KG1 (cell line): ENCODE results near the gene CRTC1.

Experiments used
- DNase-seq: peaks from one replicate; lab custom pipeline; 2025; lab: John Stamatoyannopoulos, UW

Gene CRTC1

GRCh38 chr19:18771328-18772242, 88.1 kb downstream of the CRTC1 start:
- no peak for DNase-seq

DNA sequence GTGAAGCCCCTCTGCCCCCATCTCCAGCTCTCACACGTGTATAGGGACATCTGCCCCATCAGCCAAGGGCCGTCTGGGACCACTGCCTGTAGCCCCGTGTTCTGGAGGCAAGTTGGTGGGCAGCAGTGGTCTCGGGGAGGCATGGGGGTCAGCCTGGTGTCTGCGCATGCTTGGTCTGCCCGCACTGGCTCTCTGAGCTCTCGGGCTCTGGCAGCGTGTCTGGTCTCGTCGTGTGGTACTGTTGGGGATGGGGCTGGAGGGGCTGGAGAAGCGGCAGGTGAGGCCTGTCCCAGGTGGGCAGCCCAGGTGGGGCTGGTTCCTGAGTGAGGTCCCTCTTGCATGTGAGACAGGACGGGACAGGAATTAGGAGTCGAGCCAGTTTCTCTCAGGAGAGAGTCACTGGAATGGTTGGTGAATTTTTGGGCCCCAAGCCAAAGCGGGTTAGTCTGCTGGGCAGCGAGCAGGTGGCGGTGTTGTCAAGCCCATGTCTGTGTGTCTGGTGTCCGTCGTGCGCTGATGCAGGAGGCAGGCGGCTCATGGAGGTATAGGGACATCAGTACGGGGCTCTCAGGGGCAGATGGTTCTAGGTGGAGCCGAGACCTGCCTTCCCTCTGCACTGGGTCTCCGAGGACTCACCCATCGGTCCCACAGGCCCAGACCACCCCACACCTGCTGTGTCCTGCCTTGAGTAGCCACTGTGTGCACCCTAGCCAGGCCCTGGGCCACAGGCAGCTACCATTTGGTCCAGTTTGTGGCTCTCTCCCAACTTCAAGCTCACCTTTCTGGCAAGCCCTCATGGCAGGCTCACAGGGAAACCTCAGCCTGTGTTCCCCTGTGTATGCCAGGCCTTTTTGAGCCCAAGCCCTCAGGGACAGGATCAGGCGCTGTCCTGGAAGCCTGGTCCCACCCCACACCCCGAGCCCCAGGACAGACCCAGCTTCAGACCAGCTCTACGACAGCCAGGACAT, 89.4 kb downstream of the CRTC1 start:
- no peak for DNase-seq

DNA sequence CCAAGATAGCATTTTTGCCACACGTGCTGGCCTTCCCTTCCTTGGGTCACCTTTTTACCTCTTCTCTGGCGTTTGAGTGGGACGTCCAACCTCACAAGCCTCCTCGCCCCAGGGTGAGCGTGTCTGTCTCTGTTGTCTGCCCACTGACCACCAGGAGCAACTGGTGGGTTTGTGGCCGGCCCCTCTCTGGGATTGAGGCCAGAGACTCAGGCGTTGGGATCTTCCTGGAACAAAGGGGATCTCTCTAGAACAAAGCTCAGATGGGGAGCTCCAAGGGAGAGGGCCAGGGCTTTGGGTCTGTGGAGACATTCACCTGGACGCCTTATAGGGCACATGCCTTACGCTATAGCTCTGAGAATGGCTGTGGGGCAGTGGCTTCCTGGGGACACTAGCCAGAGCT, 90.2 kb downstream of the CRTC1 start:
- no peak for DNase-seq

DNA sequence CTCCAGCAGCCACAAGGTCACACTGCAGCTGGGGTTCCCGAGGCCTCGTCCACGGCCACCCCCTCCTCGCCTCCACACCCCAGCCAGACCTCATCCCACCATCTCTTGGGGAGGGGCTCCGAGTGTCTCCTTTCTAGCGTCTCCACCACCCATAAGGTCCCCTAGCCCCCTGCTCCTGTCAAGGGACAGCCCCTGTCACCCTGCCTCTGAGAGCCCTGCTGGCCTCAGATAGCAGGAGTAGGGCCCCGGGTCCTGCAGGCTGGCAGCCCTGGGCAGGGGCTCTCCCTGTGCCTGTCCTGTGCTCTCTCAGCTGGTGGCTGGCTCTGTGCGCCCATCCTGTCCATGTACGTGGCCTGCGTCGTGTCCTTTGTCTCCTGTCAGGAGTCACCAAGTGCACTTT, 90.6 kb downstream of the CRTC1 start:
- no peak for DNase-seq

DNA sequence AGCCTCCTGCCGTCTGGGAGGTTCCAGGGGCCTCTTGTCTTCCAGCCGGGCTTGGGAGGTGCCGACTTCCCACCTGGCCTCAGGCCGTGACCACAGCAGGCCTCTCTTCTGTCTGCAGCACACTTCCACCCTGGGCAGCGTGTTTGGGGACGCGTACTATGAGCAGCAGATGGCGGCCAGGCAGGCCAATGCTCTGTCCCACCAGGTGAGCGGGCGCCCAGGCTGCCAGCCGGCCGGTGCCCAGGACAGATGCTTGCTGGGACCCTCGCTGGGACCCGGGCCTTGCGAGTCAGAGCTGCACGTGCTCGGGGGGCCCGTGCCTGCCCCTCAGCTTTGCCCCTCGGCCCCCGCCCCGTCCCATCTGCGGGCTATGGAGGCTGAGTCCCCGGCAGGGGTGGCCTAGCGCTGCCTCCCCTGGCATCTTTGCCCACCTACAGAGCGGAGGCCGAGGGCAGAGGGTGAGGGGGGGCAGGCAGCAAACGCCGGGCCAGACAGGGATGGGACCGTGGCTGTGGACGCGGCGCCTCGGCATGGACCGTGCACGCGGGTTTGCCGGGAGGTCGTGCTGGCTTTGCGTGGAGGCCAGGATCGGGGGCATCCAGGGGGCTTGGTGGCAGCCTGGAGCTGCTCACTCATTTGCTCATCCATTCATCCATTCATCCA, 91.4 kb downstream of the CRTC1 start:
- DNase-seq = no peak

DNA sequence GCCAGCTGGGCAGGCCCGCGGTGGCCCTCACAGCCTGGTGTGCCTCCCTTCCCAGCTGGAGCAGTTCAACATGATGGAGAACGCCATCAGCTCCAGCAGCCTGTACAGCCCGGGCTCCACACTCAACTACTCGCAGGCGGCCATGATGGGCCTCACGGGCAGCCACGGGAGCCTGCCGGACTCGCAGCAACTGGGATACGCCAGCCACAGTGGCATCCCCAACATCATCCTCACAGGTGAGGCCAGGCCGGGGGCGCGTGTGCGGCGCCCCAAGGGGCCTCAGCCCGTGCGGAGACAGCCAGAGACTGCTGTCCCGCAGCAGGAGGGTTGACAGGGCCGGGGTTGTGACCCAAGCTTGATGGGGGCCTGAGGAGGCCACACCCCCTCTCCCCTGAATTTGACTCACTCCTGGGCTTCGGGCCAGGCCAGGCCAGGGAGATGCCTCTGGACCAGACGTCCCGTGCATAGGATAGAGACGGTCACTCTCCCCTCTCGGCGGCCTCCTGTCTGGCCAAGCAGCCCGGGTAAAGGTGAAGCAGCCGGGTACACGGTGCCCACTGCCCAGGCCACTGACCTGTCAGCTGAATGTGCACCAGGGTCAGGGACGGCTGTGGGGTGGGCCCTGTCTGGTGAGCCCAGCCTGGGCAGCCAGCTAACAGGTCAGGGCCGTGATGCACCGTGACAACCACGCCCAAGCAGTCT, 92.3 kb downstream of the CRTC1 start:
- no peak for DNase-seq

DNA sequence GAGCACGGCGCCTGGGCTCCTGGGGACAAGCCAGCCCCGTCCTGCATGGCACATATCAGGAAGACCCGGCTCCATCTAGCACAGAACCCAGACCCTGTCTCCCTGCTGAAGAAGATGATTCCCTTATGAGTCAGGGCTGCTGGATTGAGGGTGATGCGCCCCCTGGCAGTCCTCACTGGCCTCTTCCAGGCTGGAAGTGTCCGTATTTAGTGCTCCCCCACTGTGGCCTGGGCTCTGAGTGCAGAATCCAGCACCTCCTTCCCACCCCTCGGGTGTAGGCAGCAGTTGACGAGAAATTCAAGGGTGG, 92.8 kb downstream of the CRTC1 start:
- DNase-seq = no peak

GRCh38 chr19:18776736-18777135, 93.3 kb downstream of the CRTC1 start:
- no peak for DNase-seq

DNA sequence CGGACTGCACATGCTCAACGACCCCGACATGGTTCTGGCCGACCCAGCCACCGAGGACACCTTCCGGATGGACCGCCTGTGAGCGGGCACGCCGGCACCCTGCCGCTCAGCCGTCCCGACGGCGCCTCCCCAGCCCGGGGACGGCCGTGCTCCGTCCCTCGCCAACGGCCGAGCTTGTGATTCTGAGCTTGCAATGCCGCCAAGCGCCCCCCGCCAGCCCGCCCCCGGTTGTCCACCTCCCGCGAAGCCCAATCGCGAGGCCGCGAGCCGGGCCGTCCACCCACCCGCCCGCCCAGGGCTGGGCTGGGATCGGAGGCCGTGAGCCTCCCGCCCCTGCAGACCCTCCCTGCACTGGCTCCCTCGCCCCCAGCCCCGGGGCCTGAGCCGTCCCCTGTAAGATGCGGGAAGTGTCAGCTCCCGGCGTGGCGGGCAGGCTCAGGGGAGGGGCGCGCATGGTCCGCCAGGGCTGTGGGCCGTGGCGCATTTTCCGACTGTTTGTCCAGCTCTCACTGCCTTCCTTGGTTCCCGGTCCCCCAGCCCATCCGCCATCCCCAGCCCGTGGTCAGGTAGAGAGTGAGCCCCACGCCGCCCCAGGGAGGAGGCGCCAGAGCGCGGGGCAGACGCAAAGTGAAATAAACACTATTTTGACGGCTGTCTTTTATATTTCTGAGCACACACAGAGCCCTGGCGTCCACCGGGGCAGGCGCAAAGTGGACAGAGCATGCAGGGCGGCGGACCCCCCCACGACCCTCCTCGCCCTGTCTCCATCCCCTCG, 94.0 kb downstream of the CRTC1 start:
- no peak for DNase-seq

- DNase-seq = no peak
Measured at GRCh38 chr19:18778076-18778389, 94.6 kb downstream of the CRTC1 start.

DNA sequence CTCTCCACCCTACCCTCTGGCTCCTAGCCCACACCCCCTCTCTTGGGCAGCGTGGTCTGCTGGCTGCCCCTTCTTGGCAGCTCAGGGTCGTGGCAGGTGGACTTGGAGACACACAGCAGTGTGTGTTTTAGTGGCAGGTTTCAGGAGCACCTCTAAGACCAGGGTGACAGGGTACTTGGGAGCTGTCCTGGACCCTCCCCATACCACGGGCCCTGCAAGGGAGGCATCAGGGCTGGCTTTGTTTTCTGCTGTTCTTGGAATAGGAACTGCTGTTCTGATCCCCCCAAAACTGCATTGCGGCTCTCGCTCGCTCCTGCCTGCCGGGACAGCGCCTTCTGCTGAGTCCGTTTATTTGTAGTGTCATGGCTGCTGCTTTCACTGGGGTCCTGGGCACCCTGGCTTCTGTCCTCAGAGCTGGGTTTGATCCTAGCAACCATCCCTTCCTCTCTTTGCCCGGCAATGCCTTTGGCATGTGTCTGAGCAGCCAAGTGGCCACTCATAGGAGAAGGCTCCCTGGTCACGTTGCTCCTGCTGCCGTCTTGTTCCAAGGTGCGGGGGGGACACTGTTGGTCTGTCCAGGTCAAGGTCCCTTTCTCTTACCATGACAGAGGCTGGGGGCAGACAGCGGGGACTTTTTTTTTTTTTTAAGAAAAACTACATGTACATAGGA, 95.5 kb downstream of the CRTC1 start:
- DNase-seq = no peak

DNA sequence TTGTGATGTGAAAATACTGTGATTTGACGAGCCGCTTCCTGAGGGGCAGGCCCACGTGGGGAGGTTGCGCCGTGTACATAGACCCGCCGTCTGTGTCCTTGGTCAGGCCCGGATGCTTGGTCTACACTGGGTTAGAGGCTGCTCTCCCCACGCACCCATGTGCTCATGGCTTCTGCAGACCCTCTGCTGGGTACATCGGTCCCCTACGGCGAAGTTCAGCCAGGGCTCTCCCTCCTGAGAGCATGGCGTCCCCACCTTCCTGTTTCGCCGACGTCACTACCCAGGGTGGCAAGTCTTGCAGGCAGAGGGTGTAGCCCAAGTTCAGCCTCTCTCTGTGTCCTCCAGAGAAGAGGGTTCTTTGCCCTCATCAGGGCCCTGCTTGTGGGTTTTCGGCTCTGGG, 96.6 kb downstream of the CRTC1 start:
- DNase-seq = no peak

- DNase-seq = no peak
Measured at GRCh38 chr19:18780631-18781030, 97.2 kb downstream of the CRTC1 start.

- no peak for DNase-seq
Measured at GRCh38 chr19:18781047-18781600, 97.6 kb downstream of the CRTC1 start.

DNA sequence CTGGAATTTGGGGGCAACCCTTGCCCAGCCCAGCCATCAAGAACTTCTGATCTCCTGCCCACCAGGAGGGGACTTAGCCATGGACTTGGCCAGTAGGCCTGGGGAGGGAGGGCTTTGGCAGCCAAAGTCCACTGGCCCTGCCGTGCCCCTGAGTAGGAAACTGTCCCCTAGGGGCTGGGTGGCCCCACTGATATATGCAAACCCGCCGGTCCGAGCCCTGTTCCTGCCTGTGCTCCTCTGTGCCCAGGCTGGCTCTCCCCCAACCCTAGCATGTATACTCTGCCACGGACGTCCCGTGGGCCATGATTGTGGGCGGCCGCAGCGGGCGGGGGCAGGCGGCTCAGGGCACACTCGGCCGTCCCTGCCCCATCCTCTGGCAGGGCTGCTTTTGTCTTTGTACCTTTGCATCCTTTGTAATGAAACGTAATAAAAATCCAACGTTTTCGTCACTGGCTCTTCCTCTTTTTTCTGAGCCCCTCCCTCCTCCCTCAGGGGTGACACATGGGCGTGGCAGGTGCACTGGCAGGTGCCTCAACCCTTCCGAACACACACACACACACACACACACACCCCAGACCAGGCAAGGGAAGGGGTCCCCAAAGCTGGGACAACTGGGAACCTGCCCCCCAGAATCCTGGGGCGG, 98.5 kb downstream of the CRTC1 start:
- no peak for DNase-seq

GRCh38 chr19:18782559-18783225, 99.2 kb downstream of the CRTC1 start:
- no peak for DNase-seq

DNA sequence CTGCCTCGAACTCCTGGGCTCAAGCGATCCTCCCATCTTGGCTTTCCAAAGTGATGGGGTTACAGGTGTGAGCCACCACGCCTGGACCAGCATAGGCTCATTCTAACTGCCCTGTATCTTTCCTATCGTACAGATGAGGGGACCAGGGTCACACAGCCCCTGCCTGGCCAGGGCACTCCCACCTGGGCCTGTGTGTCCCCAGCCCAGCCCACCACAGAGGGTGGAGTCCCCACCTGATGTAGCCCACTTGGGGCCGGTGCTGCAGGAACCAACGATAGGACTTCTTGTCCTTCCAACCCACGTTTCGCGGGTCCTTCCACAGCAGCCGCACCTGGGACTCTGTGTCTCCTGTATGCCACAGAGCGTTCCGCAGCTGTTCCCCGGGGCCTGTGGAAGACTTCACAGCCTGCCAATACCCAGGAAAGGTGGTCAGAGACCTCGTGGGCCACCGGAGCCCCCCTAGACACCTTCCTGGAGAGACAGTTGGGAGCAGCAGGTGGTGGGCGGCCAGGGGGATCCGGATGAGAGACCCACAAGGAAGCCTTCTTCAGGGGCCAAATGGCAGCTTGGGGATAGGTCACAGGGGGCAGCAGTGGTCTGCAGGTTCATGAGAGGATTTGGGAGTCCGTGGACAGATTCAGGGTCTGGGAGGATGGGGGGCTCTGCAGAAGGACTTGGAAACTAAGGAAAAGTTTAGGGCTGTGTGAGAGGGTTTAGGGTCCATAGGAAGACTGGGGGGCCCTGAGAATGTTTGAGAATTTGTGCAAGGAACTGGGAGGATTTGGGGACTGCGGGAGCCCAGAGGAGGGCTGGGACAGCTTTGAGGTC, 100.7 kb downstream of the CRTC1 start:
- DNase-seq = no peak

DNA sequence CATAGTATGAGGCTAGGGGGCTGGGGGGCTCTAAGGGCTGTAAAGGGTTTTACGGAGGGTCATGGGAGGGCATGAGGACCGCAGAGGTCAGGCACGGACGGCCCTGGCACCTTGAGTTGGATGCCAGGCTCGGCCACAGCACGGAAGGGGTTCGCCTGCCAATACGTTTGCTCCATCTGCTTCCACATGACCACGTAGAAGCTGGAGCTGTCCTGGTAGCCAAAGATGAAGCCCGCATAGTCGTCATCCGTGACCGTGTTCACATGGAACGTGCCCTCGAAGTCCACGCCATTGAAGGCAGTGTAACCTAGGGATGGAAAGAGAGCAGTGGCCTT, 101.3 kb downstream of the CRTC1 start:
- DNase-seq = no peak
